ENCODE measurements around the gene OR1G1. TPM values are rescaled to one million over a fixed set of nuclear protein-coding genes. Genes with fewer than 3 reads are reported as not detected.

Gene OR1G1
- not detected in 5 replicates for total RNA-seq (2022; extraction: Qiagen RNA extraction)

DNA sequence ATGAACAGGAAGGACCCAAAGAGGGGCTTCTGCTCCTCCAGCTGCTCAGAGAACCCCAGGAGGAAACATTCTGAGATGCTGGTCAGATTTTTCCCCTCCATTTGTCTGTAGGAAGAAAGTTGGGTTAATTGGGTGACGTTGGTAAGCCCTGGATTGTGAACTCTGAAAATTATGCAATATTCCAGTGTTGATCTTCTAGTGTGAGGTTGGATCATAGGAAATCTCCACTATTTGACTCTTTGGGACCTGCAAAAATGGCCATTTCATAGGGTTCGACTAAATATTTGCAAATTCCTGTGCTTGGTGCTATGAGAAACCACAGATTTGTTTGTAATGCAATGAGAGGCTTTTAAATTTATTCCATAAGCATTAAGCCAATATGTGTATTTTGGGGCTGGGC is at the start of gene OR1G1:
TSS of gene OR1G1 (minus strand) at position 101 of the 400 bp plus-strand sequence. CDS start at position 101, 0 bp downstream.

DNA sequence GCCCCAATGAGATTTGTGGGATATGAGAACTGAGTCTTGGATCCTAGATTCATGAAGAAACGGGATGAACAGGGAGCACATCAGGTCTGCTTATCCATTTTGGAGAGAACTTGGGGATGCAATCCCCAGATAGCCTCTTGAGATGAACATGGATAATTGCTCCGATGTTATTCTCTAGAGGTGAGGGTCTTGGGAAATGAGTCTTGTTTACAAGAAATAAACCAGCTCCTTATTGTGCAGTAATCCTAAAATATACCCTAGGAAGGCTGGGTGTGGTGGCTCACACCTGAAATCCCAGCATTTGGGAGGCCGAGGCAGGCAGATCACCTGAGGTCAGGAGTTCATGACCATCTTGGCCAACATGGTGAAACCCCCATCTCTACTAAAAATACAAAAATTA is 23.0 kb downstream of the OR1G1 start, which contains the start of gene OR1D2:
TSS of gene OR1D2 (minus strand) at position 101 of the 400 bp plus-strand sequence. CDS start 11,426 bp downstream, outside the sequence.

Other genes starting within 250 kb of the OR1G1 start
- gene OR1D5, start 63.9 kb downstream of the OR1G1 start, total RNA-seq (2022; extraction: Qiagen RNA extraction), result not detected in 5 replicates
- gene OR1D2, start 23.1 kb downstream of the OR1G1 start, total RNA-seq (2022; extraction: Qiagen RNA extraction), result not detected in 5 replicates
- gene OR1A2, start 70.0 kb upstream of the OR1G1 start, total RNA-seq (2022; extraction: Qiagen RNA extraction), result not detected in 5 replicates
- gene OR1A1, start 80.1 kb upstream of the OR1G1 start, total RNA-seq (2022; extraction: Qiagen RNA extraction), result not detected in 5 replicates
- not detected in 5 replicates for gene OR3A1, start 170.8 kb upstream of the OR1G1 start, total RNA-seq (2022; extraction: Qiagen RNA extraction)